ENCODE results near the gene BEND6.

BEND6 gene

DNA sequence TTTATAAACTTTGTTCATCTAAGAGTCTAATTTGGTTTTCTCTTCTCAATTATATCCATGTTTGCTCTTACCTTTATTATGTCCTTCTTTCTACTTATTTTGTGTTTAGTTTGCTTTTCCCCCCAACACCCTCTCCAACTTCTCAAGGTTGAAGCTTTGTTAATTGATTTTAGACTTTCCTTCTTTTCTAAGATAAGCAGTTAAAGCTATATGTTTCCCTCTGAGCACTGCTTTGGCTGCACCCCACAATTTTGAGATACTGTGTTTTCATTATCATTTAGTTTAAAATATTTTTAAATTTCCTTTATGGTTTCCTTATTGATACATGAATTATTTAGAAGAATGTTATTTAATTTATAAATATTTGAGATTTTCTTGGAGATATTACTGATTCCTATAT lies 13.9 kb upstream of the BEND6 start:
- DNase-seq: no peak

DNA sequence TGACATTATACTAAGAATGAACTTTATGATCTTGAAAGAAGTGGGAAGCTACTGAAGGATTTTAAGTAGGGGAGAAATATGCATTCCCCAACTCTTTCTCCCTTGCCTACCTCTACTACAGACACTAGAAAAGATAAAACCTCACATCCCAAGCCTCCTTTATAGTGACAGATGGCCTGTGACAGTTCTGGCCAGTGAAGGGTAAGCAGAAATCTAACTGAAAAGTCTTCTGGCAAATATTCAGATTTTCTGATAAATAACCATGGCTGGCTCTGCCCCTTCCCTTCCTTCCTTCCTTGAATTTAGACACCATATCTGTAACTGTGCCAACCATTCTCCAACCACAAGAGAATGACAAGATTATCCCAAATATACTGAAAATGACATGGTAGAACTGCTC lies 10.2 kb upstream of the BEND6 start:
- DNase-seq: no peak

DNA sequence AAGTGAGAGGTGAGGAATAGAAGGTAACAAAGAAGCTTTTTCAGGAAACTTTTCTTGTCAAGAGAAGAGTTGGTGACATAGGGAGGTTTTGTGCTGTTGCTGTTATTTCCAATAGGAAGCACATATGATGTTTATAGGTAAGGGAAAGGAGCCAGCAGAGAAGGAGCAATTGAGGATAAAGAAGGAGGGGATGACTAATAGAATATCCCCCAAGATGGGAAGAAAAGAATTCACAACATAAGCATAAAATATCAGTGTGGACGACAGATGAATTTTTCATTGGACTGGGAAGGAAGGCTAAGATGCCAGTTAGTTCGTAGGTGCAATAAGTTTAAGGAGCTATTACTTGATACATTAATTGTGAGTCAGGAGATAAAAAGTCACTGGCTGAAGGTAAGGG lies 8.5 kb upstream of the BEND6 start:
- DNase-seq: no peak

DNA sequence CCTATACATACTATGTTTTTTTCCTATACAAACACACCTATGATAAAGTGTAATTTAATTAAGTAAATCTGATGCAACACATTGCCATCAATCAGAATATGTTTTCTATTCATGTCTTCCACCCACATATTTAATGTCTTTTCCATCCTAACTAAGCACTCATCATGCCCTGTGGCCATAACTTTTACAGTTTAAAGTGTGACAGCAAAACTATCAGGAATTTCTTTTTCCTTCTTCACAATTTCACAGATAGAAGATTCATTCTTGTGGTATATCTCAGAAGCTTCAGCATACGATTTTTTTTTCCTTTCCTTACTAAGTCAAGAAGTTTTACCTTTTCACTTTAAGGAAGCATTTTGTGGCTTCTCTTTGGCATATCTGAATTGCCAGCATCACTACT lies 7.0 kb upstream of the BEND6 start:
- no peak for DNase-seq

DNA sequence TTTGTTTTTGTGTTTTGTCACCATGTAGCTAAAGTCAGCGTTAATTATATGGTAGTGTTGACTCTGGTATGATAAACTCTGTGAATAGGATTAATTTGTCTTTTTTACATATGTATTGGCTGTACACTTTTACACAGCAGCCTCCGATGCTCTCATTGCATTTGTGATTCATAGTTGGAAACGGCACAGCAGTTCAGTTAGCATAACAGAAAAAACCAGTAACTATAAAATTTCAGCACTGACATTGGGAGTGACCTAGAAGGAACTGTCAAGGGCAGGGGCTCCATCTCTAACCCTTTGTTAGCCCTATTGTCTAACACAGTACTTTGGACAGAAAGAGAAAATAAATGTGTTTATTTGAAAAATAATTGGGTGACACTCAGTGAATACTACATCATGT lies 5.6 kb upstream of the BEND6 start:
- no peak for DNase-seq

GRCh38 chr6:56949925-56950495 lies 4.9 kb upstream of the BEND6 start:
- no peak for DNase-seq

- no peak for DNase-seq
Observed at GRCh38 chr6:56951049-56951831, 3.7 kb upstream of the BEND6 start.

GRCh38 chr6:56953597-56954402 lies 1.1 kb upstream of the BEND6 start:
- peak; percentile 21 to 26 for DNase-seq

DNA sequence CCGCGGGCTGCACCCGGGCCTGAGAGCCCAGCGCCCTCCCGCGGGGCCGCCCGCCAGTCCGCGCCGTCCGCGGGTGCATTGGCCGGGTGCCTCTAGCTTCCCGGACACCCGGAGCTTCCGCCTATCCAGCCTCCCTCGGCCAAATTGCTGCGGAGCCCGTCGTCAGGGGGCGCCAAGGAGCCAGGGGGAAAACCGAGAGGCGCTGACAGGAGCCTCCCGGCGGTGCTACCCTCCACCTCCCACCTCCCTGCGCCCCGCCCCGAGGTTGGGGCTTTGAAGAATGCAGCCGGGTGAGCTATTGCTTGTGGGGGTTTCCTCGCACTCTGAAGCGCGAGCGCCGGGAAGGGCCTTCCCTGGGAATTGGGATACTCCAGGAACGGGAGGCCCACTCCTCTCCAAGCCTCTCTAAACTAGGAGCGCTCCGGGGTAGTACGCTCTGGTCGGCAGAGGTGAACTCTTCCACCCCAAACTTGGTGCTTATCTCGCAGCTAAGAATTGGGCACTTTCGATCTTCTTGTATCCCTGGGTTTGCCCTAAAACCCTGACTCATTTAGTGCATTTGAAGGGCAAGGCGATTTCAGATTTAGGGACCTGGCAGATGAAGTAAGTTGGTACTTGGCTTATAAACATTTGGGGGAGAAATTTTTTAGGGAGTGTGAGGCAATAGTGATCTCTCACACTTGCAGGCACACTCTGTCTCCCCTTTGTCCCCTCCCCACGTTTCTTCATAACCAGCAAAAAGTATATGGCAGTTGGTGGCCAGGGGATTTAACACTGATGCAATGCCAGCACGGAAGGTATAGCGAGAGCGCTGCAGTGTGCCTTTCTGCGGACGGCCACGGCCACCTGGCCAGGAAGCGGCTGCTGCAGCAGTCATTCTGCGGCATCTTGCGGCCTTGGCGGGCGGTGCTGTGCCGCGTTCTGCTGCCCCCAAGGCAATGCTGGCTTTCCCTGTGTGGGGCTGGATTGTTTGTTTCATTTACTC lies 556 bp downstream of the BEND6 start:
- DNase-seq: peak; percentile 82 to 83

GRCh38 chr6:56956491-56956890 lies 1.6 kb downstream of the BEND6 start:
- no peak for DNase-seq

DNA sequence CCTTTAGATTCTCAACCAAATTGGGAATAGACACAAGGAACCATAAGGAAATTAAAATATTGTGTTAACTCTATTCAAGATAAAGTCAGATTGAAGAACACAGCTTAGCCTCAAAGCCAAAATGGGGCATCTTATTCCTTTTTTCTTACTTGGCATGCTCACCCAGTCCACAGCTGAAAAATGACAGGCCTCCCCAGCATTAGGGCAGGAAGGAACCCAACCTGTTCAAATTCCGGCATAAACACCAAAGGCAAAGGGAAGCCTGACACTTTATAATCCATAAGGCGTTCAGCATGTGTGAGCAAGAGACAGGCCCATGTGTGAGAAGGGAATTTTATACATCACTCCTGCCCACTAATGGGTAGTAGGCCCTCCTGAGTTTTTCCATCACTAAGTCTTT lies 2.9 kb downstream of the BEND6 start:
- DNase-seq: no peak

GRCh38 chr6:56958481-56958880 lies 3.6 kb downstream of the BEND6 start:
- DNase-seq: no peak

GRCh38 chr6:56959094-56959493 lies 4.2 kb downstream of the BEND6 start:
- no peak for DNase-seq

GRCh38 chr6:56959938-56960337 lies 5.0 kb downstream of the BEND6 start:
- no peak for DNase-seq

DNA sequence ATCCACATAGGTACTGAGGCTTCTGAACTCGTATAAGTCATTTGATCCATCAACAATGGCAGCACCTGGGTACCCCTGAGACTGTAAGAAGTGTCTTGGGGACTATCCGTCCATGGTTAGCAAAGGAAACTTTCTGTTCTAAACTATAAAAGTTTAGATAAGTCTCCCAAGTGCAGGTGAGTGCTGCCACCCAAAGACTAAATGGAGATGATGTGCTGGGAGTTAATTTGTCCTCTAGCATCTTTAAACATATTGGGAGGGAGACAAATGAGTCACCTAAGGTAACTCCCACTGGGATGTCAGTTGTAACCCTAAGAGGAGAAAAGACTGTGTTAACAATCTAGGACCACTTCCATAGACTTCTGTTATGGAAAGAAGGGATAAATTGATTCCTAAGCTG lies 6.2 kb downstream of the BEND6 start:
- DNase-seq: no peak

GRCh38 chr6:56962441-56962840 lies 7.5 kb downstream of the BEND6 start:
- DNase-seq: no peak

GRCh38 chr6:56963043-56963442 lies 8.1 kb downstream of the BEND6 start:
- no peak for DNase-seq

DNA sequence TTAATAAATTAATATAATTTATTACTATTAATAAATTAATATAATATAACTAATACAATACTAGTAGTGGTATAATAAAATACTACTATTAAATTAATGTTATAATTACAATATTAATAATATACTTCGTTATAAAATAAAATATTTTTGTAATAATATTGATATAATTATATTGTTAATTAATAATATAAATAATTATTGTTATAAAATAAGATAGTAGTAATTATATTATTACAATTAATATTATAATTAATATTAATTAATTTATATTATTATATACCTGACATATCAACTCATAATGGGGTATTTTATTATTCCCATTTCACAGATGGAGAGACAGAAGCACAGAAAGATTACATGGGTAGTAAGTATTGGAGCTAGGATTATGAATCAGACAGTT lies 8.9 kb downstream of the BEND6 start:
- DNase-seq: no peak

- no peak for DNase-seq
Observed at GRCh38 chr6:56965126-56965525, 10.2 kb downstream of the BEND6 start.

GRCh38 chr6:56970849-56971248 lies 15.9 kb downstream of the BEND6 start:
- DNase-seq: no peak

GRCh38 chr6:56977192-56977591 lies 22.3 kb downstream of the BEND6 start:
- no peak for DNase-seq

DNA sequence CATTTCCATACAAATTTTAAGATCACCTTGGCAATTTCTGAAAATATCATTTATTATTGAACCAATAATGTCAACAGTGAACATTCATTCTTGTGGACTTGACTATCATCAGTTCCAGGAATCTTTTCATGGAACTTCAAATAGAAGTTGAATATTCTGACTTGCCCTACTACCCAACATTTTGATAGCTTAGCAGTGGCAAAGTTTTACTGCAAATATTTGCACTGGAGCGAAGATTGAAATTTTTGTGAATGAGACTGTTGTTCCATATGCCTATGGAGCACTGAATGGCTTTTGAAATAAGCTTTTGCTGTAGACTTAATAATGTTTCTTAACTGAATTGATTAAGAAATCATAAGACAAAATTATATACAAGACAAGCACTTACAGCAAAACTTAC lies 23.6 kb downstream of the BEND6 start:
- DNase-seq: no peak

DNA sequence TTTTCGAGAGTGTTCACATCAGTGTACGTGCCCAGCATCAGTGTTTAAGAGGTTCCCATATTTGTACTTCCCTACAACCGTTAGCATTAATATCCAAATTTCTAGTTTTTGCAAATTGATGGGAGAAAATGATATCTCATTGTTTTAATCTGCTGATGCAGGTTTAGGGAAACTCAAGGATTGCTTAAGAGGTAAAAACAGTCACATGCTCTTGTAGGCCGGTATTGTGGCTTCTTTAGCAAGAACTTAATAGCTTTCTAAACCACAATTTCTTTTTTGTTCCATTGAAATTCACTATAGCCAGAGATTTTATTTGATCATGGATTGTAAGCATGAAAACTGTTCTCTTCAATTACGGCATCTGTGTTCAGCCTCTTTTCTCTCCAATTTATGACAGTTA lies 29.5 kb downstream of the BEND6 start:
- no peak for DNase-seq
